GM20000 (cell line): Measurements from ENCODE around the gene SLF2.

Experiments
- DNase-seq: peaks from one replicate; pipeline ENCODE4 v3.0.0; 2012; ENCODE audit warnings: low spot score
- CTCF ChIP-seq: IDR thresholded peaks from 2 replicates; pipeline ENCODE4 v1.5.1; 2012; ENCODE audit warnings: mild to moderate bottlenecking, control low read depth; ENCODE audit errors: extremely low read depth, missing control alignments

Gene SLF2

GRCh38 chr10:100895346-100895745 lies 17.4 kb upstream of the SLF2 start:
- DNase-seq = no peak
- TF ChIP-seq CTCF = no peak

GRCh38 chr10:100895896-100896295 lies 16.9 kb upstream of the SLF2 start:
- no peak for DNase-seq
- no peak for TF ChIP-seq CTCF

GRCh38 chr10:100896876-100897461 lies 15.8 kb upstream of the SLF2 start:
- no peak for DNase-seq

GRCh38 chr10:100897976-100898375 lies 14.8 kb upstream of the SLF2 start:
- no peak for TF ChIP-seq CTCF
- no peak for DNase-seq

More at GRCh38 chr10:100896876-100897461, 15.8 kb upstream of the SLF2 start:
- TF ChIP-seq CTCF = no peak

GRCh38 chr10:100899171-100899570 lies 13.6 kb upstream of the SLF2 start:
- TF ChIP-seq CTCF = no peak
- no peak for DNase-seq

- no peak for DNase-seq
- TF ChIP-seq CTCF = no peak
These were observed 11.7 kb upstream of the SLF2 start for GRCh38 chr10:100901051-100901450.

GRCh38 chr10:100902622-100903021 lies 10.1 kb upstream of the SLF2 start:
- DNase-seq = no peak
- TF ChIP-seq CTCF = no peak

- TF ChIP-seq CTCF = no peak
- DNase-seq = no peak
These were observed 7.8 kb upstream of the SLF2 start for GRCh38 chr10:100904917-100905316.
